ENCODE measurements around the gene SFMBT1.

DNA sequence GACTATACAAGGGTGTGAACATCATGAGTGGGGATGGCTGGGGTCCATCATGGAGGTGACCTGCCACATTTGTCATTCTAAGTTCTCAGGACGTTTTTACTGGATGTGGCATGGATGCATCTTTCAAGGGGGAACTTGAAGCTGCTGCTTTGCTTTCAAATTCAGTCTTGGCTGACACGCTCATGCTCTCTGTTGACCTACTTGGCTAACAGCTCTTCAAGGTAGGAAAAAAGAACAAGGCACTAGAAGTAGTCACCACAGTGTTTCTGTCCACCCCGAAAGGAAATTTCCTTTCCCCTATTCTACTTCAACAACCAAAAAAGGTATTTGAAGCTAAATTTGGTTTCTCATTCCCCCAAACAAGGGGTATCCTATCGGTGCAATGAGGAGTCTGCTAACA lies 163.5 kb downstream of the SFMBT1 start:
- TF ChIP-seq GATA2 (IDR thresholded peaks at IDR 0.05; ENCODE audit: low read depth, low read length), result no peak
- no peak for TF ChIP-seq GATA3 (IDR thresholded peaks at IDR 0.05; ENCODE audit: low read depth, low read length)
